DLD1 (cell line): ENCODE measurements around the gene MICA.
"Not testable (repeated sequence)": the region's sequence is repeated elsewhere in the genome, so short reads cannot be mapped to it uniquely, and the experiment has no call there.

Experiments
- in situ Hi-C: cut with HindIII; loops from 2 replicates; pipeline ENCODE4 v1.10.0; 2017; ENCODE audit warnings: low sequenced_read_pairs

Gene MICA

DNA sequence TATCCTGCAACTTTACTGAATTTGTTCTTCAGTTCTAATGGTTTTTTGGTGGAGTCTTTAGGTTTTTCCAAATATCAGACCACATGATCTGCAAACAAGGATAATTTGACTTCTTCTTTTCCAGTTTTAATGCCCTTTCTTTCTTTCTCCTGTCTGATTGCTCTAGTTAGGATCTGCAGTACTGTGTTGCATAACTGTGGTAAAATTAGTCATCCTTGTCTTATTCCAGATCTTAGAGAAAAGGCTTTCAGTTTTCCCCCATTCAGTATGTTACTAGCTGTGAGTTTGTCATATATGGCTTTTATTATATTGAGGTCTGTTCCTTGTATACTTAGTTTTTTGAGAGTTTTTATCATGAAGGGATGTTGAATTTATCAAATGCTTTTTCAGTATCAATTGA, 4.3 kb downstream of the MICA start:
- in situ Hi-C loops = no loop called here

DNA sequence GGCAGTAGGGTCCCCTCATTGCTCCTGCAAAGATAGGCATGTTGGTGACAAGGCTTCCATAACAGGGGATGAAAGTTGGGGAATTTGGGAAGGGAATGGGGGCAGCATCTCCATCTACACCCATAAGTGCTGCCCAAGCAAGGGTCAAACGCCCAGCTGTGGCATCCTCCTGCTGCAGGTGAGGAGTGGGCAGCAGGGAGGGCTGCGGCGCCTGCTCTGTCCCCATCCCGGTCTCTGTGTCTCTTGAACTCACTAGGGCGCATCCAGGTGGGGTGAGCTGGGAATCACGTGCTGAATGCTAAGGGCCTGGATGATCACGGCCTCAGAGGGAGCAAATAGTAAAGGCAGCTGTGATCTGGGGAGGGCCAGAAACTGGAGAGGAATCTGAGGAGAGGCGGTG, 9.1 kb downstream of the MICA start:
- in situ Hi-C loops = no loop called here

DNA sequence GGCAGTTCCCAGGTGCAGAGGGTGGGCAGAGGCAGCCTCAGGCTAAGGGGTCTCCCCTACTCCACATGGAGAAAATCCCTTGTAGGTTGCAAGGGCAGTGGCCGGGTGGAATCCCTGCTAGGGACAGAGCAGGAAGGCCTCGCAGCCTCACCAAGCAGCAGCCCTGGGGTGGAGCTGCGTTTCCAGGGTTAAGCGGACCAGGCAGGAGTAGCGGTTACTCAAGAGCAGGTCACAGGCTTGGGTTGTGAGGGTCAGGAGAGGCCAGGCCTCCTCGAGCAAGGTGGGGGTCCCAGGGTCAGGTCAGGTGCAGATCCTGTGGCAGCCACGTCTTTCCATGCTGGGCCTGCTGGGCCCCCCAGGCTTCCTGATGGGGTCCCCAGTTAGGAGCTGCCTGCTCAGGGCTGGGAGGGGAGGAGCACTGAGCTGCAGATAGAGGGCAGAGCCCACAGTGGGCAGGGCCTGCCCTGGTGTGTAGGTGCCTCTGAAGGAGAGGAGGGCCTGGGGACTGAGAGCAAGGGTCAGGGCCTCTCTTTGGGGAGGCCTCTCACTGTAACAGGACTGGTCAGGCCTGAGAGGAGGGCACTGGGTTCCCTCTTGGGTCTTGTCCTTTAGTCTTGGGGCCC, 10.9 kb downstream of the MICA start:
- in situ Hi-C loops = not testable (repeated sequence)

DNA sequence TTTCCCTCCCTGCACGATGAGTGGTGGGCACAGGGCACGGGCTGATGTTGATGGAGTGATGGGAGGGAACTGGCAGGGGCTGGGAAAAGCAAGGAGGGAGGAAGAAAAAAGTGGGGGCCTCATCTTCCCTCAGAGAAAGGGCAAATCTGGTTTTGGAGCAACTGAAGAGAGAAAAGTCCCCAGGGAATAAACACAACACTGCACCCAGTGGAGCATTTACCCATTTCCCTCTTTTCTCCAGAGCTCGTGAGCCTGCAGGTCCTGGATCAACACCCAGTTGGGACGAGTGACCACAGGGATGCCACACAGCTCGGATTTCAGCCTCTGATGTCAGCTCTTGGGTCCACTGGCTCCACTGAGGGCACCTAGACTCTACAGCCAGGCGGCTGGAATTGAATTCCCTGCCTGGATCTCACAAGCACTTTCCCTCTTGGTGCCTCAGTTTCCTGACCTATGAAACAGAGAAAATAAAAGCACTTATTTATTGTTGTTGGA, 11.4 kb downstream of the MICA start:
- in situ Hi-C loops = no loop called here

DNA sequence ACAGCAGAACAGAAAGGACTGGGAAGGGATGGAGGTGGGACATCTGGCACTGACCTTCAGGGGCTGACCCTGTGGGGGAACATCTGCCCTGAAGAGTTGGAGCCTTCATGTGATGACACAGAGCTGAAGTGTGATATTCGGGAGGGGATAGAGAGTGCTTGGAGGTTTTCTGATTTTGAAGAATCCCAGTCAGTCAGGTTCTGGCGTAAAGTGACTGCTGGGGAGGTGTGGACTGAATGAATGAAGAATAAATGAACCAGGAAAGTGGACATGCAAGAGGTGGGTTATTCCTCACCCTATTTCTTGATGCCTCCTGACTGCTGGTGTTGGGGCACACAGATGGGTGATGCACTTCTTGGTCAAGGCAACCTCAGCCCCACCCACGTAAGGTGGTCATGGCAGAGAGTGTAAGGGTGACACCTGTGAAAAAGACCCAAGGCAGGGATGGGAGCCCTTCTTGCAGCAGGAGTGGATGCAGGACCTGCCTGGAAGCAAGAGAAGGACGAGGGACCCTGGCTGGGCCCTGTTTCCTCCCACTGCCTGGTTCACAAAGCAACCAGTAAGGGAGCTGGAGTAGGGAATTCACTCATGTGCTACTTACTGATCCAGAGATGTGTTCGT, 13.1 kb downstream of the MICA start:
- in situ Hi-C loops = no loop called here

DNA sequence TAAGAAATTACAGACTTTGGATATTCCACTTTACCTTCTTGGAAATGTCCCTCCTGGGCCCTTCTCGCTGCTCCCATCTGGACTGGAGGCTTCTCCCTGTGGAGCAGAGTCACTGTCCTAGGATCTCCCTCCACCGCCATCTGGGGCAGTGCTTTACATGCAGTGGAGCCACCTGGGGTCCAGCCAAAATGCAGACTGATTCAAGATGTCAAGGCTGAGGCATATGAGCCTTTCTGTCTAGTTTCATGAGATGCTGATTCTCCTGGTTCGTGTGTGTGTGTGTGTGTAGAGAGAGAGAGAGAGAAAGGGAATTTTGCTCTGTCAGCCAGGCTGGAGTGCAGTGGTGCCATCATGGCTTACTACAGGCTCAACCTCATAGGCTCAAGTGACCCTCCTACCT, 14.9 kb downstream of the MICA start:
- in situ Hi-C loops = no loop called here

DNA sequence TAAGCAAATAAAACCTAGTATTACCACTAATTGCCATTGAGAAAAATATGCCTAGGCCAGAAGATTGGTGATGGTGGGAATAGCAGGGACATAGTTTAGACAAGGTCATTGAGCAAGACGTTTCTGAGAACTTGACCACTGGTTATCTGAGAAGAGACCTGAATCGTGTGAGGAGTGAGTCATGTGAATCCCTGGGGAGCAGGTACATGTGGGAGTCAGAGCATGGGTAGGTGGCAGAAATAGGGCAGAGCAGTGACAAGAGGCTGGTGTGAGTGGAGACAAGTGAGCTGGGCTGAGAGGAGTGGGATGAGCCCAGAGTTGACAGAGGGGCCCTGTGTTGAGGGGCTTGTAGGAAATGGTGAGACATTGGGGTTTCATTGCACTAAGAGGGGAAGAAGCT, 16.4 kb downstream of the MICA start:
- in situ Hi-C loops = no loop called here

DNA sequence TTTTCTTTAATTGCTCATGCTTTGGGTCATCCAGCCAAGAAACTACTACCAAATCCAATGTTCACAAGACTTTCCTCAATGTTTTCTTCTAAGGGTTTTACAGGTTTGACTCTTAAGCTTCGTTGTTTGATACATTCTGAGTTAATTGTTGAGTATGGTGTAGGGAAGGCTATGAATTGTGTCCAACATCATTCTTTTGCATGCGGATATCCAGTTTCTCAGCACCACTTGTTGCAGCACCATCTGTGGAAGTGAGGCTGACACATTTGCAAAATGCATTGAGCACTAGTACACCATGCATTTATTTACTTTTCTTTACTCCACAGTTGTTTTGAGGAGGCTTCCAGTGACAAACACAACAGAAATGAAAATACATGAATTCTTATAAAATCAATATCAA, 17.2 kb downstream of the MICA start:
- in situ Hi-C loops = no loop called here

DNA sequence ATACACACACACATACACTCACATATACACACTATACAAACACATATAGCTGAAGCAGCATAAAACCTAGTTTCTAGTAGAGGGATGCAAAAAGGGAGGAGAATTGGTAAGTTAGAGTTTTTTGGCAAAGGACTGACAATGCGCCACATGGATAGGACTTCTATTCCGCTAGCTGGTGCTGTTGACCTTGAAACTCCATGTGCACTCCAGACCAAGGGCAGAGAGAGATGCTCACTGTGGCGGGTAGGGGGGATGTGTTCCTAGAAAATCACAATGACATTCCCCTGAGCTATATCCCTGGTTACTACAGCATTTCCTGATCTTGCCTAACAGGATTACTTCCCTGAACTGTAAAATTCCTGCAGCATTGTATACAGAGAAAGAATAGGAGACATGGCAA, 19.2 kb downstream of the MICA start:
- in situ Hi-C loops = no loop called here

DNA sequence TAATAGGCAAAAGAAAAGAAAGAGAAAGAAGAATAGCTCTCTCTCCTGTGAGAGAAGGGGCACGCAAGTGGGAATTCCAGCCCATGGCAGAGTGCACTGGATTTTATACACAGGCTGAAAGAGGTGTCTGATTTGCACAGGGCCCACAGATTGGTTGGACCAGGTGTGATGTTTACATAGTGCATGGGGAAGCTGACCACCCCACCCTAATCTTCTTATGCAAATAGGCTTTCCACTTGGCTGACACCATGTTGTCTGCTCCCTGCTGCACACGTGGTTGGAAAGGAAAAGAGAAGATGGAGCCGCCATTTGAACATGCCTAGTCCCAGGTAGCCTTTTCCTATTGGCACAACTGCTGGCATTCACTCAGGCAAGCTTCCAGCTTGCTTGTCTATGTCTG, 20.2 kb downstream of the MICA start:
- in situ Hi-C loops = no loop called here

DNA sequence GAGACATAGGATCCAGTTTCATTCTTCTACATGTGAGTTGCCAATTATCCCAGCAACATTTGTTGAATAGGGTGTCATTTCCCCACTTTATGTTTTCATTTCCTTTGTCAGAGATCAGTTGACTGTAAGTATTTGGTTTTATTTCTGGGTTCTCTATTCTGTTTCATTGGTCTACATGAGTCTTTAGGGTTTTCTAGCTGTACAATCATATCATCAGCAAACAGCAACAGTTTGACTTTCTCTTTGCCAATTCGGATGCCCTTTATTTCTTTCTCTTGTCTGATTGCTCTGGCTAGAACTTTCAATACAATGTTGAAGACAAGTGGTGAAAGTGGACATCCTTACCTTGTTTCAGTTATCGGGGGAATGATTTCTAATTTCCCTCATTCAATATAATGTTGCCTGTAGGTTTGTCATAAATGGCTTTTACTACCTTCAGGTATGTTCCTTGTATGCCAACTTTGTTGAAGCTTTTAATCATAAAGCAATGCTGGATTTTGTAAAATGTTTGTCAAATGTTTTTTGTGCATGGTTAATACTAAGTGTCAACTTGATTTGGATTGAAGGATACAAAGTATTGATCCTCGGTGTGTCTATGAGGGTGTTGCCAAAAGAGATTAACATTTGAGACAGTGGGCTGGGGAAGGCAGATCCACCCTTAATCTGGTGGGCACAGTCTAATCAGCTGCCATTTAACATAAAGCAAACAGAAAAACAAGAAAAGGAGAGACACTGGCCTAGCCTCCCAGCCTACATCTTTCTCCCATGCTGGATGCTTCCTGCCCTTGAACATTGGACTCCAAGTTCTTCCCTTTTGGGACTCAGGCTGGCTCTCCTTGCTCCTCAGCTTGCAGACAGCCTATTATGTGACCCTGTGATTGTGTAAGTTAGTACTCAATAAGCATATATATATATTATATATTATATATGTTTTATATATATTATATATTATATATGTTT, 23.3 kb downstream of the MICA start:
- in situ Hi-C loops = no loop called here

DNA sequence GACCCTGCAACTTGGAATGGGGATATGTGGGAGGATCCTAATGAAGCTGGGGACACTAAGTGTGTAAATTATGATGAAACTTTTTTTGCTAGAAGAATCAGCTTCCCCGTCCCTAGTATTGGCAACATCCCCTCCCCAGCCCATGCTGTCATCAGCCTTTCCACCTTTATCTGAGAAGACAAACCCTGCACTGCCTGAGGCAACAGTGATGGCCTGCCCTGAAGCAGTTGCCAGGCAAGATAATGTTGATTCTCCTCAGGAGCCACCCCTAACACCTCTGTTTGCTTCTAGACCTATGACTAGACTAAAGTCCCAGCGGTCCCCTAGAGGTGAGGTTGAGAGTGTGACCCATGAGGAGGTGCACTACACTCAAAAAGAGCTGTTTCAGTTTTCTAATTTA, 27.1 kb downstream of the MICA start:
- in situ Hi-C loops = no loop called here

DNA sequence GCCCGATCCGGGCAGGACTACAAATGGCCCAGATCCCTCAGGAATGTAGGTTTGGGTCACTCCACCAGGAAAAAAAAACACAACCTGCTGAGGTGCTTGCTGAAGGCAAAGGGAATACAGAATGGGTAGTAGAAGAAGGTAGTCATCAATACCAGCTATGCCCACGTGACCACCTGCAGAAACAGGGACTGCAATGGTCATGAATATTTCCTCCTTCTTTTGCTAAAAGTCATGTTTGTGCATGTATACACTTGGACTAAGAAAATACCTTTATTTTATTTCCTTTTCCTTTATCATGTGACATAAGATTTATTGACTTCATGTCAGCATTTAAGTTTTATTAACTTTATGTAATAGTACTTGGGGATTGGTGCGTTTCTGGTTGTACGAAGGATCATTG, 31.7 kb downstream of the MICA start:
- in situ Hi-C loops = not testable (repeated sequence)

DNA sequence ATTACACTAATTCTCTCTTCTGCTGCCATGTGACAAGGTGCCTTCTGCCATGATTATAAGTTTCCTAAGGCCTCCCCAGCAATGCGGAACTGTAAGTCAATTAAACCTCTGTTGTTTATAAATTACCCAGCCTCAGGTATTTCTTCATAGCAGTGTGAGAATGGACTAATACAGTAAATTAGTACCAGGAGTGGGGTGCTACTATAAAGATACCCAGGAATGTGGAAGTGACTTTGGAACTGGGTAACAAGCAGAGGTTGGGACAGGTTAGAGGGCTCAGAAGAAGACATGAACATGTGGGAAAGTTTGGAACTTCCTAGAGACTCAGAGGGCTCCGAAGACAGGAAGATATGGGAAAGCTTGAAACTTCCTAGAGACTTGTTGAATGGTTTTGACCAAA, 34.8 kb downstream of the MICA start:
- in situ Hi-C loops = no loop called here

DNA sequence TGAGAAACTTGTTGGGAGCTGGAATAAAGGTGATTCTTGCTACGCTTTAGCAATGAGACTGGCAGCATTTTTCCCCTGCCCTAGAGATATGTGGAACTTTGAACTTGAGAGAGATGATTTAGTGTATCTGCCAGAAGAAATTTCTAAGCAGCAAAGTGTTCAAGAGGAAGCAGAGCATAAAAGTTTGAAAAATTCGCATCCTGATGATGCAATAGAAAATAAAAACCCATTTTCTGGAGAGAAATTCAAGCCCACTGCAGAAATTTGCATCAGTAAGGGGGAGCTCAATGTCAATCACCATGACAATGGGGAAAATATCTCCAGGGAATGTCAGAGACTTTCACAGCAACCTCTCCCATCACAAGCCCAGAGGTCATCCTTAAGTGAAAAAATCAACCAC, 35.3 kb downstream of the MICA start:
- in situ Hi-C loops = no loop called here

DNA sequence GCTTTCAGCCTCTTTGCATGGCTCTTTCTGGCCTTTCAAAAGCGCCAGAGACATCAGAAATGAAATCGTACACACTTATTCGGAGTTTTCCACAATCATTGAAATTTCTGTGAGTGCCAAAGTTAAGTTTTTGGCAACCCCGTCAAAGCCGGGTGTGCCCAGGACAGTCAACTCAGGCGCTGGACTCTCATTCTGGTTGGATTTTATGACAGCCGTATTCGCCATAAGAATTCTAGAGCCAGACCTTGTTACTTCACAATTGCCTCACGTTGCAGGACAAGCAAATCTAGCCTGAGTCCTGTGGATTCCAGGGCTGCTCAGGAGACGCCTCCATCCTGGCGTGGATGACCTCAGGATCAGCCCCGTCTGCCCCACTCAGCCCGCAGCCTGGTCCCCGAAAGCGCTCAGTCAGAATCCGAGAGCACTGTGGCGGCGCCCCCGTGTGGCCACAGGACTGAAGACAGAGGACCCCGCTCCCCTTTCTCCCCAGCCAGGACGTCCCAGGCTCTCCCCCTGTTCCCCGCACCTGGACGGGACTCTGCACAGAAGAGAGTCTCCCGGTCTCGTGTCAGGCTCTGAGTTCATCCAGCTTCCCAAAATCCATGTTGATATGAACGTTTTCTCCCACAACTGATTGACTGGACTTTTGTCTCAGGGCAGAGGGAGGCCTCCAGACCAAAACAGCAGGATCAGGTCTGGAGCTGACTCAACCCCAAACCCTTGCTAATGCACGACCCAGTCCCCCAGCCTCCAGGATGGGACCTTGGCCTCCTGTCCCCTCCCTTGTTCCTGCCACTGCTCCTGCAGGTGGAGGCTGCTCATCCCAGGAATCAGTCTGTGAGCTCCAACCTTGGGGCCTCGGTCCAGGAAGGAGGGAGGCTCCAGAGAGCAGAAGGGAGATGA, 38.2 kb downstream of the MICA start:
- in situ Hi-C loops = no loop called here

DNA sequence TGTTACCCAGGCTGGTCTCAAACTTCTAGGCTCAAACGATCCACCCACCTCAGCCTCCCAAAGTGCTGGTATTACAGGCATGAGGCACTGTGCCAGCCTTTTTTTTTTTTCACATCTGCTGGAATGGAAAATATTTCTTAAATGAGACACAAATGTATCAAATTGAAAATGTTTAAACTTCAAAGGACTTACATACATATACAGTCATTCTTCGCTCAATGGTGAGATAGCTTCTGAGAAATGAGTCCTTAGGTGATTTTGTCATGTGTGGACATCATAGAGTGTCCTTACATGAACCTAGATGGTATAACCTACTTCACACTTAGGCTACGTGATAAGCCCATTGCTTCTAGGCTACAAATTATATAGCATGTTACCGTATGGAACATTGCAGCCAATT, 43.1 kb downstream of the MICA start:
- in situ Hi-C loops = no loop called here

DNA sequence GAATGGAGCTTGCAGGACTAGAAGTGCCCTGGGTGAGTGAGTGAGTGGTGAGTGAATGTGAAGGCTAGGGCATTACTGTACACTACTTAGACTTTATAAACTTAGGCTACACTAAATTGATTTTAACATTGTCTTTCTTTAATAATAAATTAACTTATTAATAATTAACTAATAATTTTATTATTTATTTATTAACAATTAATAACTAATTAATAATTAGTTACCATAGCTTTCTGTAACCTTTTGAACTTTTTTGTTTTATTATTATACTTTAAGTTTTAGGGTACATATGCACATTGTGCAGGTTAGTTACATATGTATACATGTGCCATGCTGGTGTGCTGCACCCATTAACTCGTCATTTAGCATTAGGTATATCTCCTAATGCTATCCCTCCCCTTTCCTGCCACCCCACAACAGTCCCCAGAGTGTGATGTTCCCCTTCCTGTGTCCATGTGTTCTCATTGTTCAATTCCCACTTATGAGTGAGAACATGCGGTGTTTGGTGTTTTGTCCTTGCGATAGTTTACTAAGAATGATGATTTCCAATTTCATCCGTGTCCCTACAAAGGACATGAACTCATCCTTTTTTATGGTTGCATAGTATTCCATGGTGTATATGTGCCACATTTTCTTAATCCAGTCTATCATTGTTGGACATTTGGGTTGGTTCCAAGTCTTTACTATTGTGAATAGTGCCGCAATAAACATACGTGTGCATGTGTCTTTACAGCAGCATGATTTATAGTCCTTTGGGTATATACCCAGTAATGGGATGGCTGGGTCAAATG, 43.8 kb downstream of the MICA start:
- in situ Hi-C loops = not testable (repeated sequence)

DNA sequence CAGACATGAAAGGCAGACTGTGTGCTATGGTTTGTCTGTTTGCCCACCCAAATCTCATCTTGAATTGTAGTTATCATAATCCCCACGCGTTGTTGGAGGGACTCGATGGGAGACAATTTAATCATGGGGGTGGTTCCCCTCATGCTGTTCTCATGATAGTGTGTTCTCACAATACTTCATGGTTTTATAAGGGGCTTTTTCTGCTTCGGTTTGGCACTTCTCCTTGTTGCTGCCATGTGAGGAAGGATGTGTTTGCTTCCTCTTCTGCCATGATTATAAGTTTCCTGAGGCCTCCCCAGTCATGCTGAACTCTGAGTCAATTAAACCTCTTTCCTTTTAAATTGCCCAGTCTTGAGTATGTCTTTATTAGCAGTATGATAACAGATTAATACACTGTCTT, 47.4 kb downstream of the MICA start:
- in situ Hi-C loops = no loop called here

DNA sequence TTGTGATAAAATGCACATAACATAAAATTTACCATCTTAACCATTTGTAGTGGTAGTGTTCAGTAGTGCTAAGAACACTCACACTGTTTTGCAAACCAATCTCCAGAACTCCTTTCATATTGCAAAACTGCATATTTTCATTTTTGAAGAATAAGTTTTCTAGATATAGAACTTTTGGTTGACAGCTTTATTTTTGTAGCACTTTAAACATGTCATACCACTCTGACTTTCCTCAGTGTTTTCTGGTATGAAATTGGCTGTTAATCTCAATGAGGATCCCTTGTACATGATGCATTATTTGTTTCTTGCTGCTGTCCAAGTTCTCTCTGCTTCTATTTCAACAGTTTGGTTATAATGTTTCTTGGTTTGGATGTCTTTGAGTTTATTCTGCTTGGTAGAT, 49.5 kb downstream of the MICA start:
- in situ Hi-C loops = no loop called here
